Measurements from ENCODE around the gene DVL2.
"Not testable (repeated sequence)": the region's sequence is repeated elsewhere in the genome, so short reads cannot be mapped to it uniquely, and the experiment has no call there.

The DVL2 gene

DNA sequence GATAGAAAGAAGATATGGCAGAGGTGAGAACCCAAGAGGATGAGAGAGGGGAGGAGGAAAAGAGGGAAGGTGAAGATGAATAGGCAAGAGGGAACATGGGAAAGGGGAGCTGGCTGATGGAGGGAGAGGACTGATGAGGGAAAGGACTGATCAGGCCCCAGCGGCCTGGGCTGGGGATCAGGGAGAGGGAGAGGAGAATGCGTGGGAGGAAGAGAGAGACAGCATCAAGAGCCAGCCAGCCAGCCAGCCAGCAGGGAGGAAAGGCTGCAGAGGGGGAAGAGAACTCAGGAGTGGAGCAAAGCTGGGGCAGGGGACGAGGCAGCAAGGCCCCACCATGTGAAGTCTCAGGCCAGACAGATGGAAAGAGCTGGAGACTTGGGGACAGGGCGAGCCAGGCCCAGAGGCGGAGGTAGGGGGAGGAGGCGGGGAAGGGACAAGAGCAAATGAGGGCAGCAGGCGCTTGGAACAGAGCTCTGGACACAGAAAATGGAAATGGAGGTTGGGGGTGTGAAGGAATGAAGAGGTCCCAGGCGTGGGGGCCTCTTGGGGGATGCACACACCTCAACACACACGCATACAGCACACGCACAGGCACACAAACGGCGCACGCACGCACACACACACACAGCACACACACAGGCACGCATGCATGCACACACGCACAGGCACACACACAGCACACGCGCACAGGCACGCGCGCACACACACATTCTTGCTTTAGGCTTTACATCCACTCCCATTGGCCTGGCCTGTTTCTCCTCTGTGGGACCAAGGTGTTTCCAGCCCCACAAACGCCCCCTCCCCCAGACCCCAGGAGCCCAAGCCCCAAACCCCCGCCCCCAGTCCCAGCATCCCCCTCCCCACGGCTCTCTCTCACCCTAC, 27.0 kb downstream of the DVL2 start:
- no peak overlapping the region for H3K27ac ChIP-seq
- no peak for DNase-seq (ENCODE audit: low read depth, low spot score)

DNA sequence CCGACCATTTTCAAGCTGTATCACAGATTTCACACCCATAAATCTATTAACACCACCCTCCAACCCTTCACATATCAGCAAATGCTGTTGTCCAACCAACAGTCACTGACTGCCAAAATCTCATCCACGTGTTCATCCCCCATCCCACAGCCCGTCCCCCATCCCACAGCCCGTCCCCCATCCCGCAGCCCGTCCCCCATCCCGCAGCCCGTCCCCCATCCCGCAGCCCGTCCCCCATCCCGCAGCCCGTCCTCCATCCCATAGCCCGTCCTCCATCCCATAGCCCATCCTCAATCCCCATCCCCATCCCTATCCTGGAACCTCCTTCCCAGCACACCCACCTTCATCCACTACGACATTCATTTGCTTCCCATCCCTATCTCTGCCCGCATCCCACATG, 28.8 kb downstream of the DVL2 start:
- H3K27ac ChIP-seq = no peak overlapping the region
- DNase-seq (ENCODE audit: low read depth, low spot score) = no peak

DNA sequence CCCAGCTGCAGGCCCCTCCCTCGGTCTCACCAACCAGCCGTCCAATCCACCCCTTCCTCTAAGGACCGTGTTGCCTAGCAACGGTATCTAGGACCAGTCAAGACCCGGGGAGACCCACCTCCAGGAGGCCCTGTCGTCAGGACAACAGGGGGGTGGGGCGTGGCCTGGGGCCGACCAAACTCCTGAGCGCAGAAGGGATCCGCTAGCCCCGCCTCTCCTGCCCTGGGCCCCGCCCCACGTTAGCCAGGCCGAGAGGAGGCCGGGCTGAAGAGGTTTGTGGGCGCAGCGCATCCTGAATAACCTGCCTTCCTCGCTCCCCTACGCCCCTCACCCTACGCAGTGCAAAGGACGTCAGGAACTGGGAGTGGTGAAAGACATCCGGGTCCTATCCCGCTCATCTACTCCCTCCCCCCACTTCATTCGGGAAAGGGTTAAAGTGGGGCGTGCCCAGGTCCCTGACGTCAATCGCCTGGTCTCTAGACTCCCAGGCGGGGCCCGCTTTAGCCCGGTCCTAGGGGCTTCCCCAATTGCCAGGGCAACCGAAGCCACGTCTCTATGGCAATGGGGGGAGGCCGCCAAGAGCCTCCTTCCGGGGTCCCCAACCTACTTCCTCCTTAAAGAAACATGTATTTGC, 29.4 kb downstream of the DVL2 start:
- H3K27ac ChIP-seq = no peak overlapping the region
- DNase-seq (ENCODE audit: low read depth, low spot score) = no peak

DNA sequence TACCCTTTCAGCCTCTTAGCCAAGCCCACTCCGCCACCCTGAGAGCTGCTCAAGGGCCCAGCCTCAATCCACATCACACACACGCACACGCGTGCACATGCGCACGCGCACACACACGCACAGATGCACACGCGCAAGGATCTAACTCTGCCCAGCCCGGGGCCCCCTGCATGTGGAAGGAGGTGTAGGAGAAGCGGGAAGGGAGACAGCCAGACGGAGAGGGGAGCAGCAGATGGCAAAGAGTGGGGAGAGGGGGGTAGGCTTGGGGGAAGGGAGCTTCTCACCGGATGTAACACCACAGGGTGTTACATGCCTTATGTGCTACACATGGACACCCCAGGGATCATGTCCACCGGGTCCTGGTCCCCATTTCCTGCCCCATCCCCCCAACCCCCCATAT, 30.0 kb downstream of the DVL2 start:
- no peak overlapping the region for H3K27ac ChIP-seq
- DNase-seq (ENCODE audit: low read depth, low spot score) = no peak

DNA sequence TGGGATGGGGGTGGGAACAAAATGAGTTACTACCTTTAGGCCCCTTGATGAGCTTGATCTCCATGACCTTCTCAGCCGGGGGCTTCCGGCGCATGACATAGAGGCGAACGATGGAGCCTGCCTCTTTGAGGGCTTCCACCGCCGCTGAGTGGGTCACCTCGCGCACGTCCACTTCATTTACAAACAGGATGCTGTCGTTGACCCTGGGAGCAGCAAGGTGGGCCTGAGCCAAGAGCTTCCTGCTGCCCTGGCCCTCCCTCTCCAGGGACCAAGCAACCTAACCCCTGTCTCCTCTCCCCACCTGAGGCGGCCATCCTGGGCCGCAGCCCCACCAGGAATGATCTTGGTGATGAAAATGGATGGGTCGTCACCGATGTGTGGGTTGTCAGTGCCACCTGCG, 30.9 kb downstream of the DVL2 start:
- no peak overlapping the region for H3K27ac ChIP-seq
- DNase-seq (ENCODE audit: low read depth, low spot score) = no peak

DNA sequence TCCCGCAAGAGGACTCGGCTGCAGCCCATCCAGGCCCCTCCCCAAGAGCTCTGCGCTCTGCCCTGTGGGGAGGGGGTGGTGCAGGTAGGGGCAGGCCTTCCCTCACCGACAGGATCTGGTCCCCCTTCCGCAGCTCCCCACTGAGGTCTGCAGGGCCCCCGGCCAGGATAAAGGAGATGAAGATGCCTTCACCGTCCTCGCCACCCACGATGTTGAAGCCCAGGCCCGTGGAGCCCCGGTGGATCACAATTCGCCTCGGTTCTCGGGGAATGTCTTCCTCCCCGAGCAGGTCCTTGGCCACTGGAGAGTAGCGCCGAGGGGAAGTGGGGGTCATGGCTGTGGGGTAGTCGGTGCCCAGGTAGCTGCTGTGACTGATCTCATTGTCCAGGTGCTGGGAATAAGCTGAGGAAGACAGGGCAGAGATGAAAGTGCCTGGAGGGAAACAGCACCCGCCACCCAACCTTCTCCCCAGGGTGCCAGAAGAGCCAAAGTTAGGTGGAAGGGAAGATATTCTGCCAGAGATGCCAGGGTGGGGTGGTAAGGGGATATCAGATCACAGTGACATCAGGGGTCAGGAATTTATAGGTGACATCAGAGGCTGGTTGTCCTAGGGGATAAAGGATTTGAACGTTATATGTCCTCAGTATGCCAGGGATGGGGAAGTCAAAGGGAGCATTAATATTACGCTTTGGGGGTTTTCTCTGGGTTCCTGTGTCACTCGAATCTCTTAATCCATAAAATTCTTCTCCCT, 37.5 kb downstream of the DVL2 start:
- H3K27ac ChIP-seq = no peak overlapping the region
- DNase-seq (ENCODE audit: low read depth, low spot score) = no peak

DNA sequence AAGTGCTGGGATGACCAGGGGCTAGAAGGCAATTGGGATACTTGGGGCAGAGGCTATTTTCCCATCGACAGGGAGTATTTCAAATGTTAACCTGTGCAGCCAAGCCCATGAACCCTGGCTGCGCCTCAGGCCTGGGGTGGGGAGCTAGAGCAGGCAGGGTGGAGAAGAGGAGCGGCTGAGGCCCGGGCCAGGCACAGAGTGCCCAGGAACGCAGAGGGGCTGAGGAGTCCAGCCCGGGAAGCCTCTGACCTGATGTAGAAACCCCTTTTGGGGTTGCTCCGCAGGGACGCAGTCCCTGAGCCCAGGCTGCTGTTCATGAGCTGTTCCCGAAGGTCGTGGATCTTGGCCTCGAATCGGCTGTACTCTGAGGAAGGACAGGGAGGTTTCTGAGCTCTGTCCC, 38.3 kb downstream of the DVL2 start:
- no peak for DNase-seq (ENCODE audit: low read depth, low spot score)
- no peak overlapping the region for H3K27ac ChIP-seq

DNA sequence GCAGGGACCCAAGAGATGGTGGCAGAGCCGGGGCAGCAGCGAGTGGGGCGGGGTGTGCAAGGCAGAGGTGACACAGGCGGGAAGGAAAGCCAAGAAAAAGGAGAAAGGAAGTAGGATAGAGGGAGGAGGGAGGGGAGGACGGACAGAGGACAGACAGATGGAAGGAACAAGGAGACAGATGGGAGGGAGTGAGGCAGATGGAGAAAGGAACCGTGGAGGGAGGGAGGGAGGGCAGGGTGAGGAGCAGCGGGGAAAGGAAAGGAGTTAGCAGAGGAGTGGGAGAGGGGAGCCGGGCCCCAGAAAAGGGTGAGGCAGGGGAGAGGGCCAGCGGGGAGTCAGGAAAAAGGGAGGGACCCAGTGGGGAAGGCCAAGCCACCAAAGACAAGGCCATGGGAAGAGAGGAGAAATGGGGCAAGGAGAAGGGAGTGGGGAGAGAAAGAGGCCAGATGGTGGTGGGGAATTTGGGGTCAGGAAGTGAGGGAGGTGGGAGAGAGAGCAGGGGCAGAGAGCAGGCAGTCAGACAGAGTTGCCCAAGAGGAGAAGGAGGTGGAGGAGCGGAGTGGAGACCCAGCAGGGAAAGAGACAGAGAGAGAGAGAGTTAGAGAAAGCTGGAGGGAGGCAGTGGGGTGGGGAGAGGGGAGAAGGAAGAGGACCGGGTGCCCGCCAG, 41.9 kb downstream of the DVL2 start:
- no peak overlapping the region for H3K27ac ChIP-seq
- DNase-seq (ENCODE audit: low read depth, low spot score) = no peak

DNA sequence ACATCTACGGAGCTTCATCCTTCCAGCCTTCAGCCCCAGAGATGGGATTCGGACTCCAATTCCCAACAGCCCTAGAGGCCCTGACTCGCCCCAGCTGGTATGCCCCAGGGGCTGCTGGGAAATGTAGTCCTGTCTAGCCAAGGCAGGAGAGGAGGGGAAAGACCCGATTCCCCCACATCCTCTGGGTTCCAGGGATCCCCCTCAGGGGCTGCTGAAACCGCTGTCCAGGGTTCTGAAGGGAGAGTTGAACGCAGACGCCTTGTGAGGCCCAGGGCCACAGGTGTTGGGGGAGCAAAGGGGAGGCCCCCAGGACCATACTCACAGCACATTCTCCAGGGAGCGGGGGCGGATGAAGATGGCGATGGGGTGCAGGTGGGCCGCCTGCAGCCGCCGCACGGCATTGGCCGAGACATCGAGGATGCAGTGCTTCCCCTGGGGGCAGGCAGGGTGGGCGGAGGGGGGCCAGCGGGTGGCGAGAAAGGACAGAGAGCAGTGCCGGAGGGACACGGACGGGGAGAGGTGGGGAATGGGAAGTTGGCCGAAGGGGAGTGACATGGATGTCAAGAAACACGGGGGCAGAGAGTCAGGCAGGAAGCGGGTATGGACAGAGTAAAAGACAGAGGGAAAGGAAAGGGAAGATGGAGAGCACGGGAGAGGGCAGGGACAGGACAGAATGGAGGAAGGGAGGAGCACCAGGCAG, 42.6 kb downstream of the DVL2 start:
- no peak overlapping the region for H3K27ac ChIP-seq
- DNase-seq (ENCODE audit: low read depth, low spot score) = no peak

DNA sequence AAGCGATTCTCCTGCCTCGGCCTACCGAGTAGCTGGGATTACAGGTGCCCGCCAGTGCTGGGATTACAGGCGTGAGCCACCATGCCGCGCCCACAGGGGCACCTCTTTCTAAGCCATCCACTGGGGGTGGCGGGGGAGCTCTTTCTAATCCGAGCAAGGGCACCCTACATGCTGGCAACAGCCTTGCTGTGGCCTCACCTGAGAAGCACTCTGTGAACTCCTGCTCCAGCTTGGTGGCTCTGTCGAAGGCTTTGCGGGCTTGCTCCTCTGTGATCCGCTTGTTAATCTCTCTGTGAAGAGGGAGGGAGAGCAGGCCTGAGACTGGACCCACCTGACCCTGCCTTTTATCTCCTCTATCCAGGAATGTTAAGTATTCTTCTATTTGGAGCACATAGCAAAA, 43.2 kb downstream of the DVL2 start:
- no peak for DNase-seq (ENCODE audit: low read depth, low spot score)

DNA sequence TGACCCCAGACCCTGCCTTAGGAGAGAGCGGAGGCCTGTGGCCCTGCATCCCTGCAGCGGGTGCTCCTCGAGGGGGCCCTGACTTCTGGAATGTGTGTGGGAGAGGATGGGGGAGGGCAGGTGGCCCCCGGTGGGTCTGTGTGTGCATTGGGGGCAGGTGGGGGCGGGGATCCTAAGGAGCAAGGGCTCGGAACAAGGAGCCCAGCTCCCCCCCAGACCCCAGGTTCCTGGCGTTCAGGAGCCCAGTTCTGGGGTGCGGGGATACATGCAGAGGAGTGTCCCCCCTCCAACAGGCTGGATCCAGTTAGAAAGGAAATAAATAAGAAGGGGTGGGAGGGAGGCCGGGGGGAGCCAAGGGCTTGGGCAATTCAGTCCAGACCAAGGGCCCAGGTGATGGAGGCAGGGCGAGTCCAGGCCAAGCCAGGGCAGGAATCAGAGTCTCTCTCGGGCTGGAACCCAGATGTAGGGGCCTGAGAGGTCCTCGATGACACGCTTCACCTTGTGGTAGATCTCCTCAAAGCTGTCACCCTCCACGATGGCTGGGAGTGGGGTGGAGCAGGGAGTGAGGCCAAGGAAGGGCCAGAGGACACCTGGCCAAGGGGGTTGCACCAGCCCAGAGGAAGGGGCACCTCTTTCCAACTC, 43.9 kb downstream of the DVL2 start:
- no peak overlapping the region for H3K27ac ChIP-seq
- no peak for DNase-seq (ENCODE audit: low read depth, low spot score)

More for the DNA sequence above, 43.2 kb downstream of the DVL2 start:
- H3K27ac ChIP-seq = no peak overlapping the region

DNA sequence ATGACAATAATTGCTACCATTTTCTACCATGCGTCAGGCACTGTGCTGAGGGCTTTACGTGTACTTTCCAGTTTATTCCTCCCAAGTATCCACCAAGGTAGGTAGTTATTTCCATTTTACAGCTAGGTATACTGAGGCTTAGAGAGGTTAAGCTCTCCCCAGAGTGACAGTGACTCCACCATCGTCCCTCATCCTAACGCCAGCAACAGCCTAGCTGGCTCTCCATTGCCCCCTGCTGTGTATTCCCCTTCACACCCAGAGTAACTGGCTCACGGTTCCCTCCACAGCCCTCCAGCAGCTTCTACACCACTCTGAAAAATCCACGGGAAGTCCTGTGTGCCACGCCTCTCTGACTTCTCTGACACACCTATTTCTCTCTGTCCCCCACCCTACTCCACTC, 48.1 kb downstream of the DVL2 start:
- no peak overlapping the region for H3K27ac ChIP-seq
- DNase-seq (ENCODE audit: low read depth, low spot score) = no peak

DNA sequence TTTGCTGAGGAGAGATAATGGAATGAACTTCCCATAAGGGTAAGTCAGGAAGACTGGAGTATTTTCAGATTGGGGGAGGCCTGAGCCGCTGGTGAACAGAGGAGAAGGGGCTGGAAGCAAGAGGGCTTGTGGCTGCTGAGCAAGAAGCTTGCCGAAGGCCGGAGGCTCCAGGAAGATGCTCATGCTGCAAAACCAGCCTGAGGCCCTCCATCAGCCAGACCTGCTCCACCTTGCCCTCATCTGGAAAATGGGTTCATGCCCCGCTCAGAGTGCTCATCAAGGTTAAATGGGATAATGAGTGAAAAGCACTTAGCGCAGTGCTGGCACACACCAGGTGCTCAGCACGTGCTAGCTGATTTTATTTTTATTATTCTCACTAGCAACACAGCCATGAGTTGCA, 49.7 kb downstream of the DVL2 start:
- no peak overlapping the region for H3K27ac ChIP-seq
- DNase-seq (ENCODE audit: low read depth, low spot score) = no peak

DNA sequence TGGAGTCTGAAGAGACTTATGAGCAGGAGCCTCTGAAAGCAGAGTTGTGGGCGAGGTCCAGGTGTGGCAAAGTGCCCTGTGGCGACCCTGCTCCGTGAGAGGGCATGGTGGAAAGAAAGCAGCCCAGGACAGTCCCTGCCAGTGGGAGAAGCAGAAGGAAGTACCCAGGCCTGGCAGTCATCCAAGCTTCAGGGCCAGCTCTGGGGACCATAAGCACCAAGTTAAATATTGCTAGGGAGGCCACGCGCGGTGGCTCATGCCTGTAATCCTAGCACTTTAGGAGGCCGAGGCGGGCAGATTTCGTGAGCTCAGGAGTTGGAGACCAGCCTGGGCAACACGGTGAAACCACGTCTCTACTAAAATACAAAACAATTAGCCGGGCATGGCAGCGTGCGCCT, 50.2 kb downstream of the DVL2 start:
- no peak overlapping the region for H3K27ac ChIP-seq
- DNase-seq (ENCODE audit: low read depth, low spot score) = no peak

DNA sequence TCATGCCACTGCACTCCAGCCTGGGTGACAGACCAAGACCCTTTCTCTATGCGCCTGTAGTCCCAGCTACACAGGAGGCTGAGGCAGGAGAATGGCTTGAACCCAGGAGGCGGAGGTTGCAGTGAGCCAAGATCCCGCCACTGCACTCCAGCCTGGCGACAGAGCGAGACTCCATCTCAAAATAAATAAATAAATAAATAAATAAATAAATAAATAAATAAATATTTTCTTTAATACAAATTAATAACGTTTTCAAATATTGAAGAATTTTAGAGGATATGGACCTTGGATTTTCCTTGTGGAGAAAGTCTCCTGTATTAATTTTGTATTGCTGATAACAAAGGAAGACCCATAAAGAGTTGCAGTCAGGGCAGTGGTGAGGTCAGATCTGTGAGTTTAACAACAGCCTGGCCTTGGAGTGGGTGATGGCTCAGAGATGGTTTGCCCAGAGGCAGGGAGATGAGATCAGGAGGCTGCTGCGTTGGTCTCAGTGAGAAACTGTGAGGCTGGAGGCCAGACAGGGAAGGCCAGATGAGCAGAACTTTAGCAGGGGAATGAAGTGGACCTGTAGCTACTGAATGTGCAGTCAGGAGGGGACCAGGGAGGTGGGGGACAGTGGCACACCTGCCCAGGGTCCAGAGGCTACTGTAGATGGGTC, 50.8 kb downstream of the DVL2 start:
- DNase-seq (ENCODE audit: low read depth, low spot score) = no peak
- no peak overlapping the region for H3K27ac ChIP-seq

DNA sequence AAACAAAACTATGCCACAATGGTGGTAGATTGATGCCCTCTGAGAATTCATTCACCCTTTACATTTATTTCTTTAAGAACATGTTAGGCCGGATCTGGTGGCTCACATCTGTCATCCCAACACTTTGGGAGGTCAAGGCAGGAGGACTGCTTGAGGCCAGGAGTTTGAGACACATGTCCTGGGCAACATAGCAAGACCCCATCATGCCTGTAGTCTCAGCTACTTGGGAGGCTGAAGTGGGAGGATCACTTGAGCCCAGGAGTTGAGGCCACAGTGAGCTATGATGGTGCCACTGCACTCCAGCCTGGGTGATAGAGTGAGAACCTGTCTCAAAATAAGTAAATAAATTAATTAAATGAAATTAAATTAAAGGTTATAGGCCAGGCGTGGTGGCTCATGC, 52.2 kb downstream of the DVL2 start:
- DNase-seq (ENCODE audit: low read depth, low spot score); H3K27ac ChIP-seq: not testable (repeated sequence)

DNA sequence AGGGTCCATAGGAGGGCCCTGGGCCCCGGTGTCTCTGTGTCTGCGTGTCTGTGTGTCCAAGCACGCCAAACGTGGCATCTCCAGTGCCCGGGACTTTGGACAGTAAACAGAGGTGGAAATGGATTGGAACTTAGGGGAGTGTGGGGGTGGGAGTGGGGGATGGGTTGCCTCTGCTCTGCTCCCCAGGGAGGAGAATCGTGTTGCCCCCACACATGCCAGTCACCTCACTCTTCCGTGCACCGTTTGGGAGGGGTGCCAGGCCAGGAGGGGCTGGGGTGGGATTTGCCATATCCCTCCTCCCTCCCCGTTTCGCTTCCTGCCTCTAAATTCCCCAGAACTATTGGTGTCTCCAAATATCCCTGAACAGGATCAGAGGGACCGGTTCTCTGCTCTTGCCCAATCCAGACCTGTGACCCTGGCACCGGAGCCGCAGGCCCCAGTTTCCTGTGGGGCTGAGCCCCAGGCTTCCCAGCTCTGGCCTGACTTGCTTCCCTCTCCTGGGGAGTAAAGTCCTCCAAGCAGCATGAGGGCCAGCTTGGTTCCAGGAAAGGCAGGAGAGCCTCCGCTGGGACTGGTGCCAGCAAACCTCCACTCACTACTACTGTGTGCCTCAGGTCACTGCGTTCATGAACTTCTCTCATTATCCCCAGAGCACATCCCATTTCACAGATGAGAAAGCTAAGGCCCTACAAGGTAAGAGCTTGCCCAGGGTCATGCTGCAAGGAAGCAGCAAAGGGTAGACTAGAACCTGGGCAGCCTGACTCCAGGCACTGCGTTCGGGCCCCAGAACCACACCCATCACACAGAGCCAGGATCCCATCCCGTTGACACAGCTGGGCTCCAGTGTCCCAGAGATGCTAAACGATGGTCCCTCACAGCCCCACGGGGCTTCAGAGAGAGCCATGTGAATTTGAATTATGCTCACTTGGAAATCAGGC, 54.7 kb downstream of the DVL2 start, which contains the start of gene ASGR1:
Gene ASGR1 (minus strand): TSS at position 54 of the 938 bp plus-strand sequence. CDS start 807 bp downstream, outside the sequence.
- no peak within 1 kb of the TSS for H3K27ac ChIP-seq

DNA sequence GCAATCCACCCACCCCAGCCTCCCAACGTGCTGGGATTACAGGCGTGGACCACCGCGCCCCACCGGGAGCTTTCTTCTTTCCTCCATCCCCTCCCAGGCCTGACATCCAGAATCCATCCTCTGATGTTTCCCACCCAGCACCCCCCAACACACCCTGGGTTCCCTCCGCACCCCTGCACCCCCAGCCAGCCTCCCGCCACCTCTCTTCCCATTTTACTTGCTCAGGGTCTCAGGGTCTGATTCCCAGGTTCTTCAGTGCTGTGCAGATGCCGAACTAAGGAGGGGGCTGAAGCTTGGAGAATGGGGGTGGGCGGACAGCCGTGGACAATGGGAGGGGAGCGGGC, 55.4 kb downstream of the DVL2 start:
- DNase-seq (ENCODE audit: low read depth, low spot score) = no peak
- no peak overlapping the region for H3K27ac ChIP-seq

More for the DNA sequence above, 54.7 kb downstream of the DVL2 start, which contains the start of gene ASGR1:
- no peak for DNase-seq (ENCODE audit: low read depth, low spot score)
